SKM-1 (cell line): ENCODE data around the gene KDELR3.

Experiments used
- DNase-seq: peaks from one replicate; lab custom pipeline; 2025; ENCODE audit not compliant: unreplicated experiment; lab: John Stamatoyannopoulos, UW

KDELR3 gene

GRCh38 chr22:38510416-38510970, 42.6 kb downstream of the KDELR3 start:
- no peak for DNase-seq

DNA sequence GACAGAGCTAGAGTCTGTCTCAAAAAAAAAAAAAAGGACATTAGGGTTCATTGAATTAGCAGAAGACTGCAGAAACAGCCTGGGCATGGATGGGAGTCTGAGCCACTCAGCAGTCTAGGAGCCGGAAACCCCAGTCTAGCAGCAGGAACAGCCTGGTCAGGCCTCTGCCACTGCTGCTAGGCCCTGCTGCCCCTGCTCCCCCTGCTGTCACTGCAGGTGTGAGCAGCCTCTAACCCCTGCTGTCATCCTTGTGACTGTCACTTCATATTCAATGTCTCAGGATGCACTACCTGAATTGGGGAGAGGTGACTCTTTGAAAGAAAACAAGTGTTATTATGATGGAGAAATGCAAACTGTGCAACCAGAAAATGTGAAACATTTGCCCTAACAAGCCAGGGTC, 45.2 kb downstream of the KDELR3 start:
- DNase-seq: no peak

DNA sequence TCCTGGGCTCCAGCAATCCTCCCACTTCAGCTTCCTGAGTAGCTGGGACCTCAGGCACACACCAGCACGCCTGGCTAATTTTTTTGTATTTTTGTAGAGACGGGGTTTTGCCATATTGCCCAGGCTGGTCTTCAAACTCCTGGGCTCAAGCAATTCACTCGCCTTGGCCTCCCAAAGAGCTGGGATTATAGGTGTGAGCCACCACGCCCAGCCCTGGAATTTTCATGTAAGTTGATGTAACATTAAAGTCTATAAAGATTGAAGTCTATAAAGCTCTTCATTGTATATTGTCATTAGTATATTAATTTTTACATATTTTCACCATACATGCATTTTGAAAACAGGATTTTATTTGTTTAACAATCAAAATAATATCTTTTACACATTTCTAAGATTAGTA, 50.7 kb downstream of the KDELR3 start:
- DNase-seq: no peak

GRCh38 chr22:38519453-38520250, 51.8 kb downstream of the KDELR3 start:
- DNase-seq: no peak

DNA sequence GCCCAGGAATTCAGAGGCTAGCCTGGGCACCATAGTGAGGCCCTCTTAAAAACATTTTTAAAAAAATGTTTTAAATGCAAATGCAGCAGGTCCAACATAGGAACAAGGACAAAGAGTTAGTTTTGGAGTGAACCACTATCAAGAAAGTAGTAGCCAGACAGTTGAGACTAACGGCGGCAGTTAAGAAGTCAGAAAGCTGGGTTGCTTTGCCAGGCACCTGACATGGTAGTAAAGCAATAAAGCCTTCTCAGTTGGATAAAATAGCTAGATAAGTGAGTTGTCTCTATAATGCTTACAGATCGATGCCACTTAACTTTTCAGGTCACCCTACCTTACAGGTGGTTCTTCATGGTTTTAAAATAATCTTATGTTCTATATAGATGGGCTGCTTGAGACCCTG, 55.1 kb downstream of the KDELR3 start:
- DNase-seq: no peak

DNA sequence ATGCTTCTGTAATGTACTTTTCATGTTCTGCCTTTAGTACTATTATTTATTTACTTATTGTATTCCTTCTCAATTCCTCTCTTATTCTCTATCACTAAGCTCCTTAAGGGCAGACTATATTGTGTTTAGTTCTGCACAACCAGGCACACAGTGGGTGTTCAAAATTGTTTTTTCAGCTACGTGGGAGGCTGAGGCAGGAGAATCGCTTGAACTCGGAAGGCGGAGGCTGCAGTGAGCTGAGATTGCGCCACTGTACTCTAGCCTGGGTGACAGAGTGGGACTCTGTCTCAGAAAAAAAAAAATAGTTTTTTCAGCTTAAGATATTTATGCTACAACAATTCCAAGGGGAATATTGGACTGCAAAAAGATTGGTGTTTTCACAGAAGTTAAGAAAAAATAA, 55.6 kb downstream of the KDELR3 start:
- DNase-seq: no peak

- peak; percentile 61 for DNase-seq
These were observed 56.5 kb downstream of the KDELR3 start for GRCh38 chr22:38524429-38524828.

GRCh38 chr22:38531251-38531938, 63.5 kb downstream of the KDELR3 start:
- peak; percentile 84 for DNase-seq
